IMR-90 (cell line): ENCODE data around the gene ZNF408. TPM values are rescaled to one million over a fixed set of nuclear protein-coding genes. Genes with fewer than 3 reads are reported as not detected.

ENCODE experiments used
- ATAC-seq: fragments of 200-7000 bp; cut with Tn5 transposase; 2 replicates; pipeline ENCODE4 v1.9.1; 2020; ENCODE audit warnings: low read depth, mild to moderate bottlenecking, moderate library complexity
- BruUV-seq: library from RNA; stranded (reverse); fragments of 400-500 nt; replicated peaks from 2 replicates; lab custom pipeline; 2021; lab: Mats Ljungman, UMichigan
- CTCF ChIA-PET: fragments of 300-600 bp; formaldehyde crosslinking; extraction: SDS; loops from one replicate; lab custom pipeline; 2021; ENCODE audit warnings: antibody characterized with exemption; lab: Yijun Ruan, JAX
- POLR2A ChIA-PET: fragments of 300-600 bp; sonication (Branson Sonifier 250); formaldehyde crosslinking; loops from one replicate; lab custom pipeline; 2022; ENCODE audit warnings: antibody characterized with exemption; ENCODE audit not compliant: unreplicated experiment; lab: Charles Lee
- DNase-seq: peaks from one replicate; pipeline ENCODE4 v3.0.0; 2013
- H2AFZ ChIP-seq: replicated peaks from 2 replicates; pipeline ENCODE3; 2013; ENCODE audit warnings: low read length, mild to moderate bottlenecking; ENCODE audit not compliant: poor library complexity
- H2AK5ac ChIP-seq: 2 replicates; pipeline ENCODE4 v1.6.1; 2013; ENCODE audit warnings: low read depth, low read length, inconsistent platforms
- H2AK9ac ChIP-seq: replicated peaks from 2 replicates; pipeline ENCODE3; 2013; ENCODE audit warnings: mild to moderate bottlenecking, low read depth, low read length, moderate library complexity; ENCODE audit not compliant: poor library complexity
- H2BK120ac ChIP-seq: 2 replicates; pipeline ENCODE4 v1.6.1; 2013; ENCODE audit warnings: low read depth, low read length, inconsistent platforms
- H2BK15ac ChIP-seq: 3 replicates; pipeline ENCODE4 v1.6.1; 2013; ENCODE audit warnings: low read depth, low read length, inconsistent platforms
- H2BK20ac ChIP-seq: 2 replicates; pipeline ENCODE4 v1.6.1; 2013; ENCODE audit warnings: low read depth, mild to moderate bottlenecking, inconsistent platforms, low read length, moderate library complexity
- H2BK5ac ChIP-seq: 2 replicates; pipeline ENCODE4 v1.6.1; 2013; ENCODE audit warnings: mild to moderate bottlenecking, low read depth, low read length, inconsistent platforms; ENCODE audit not compliant: poor library complexity, severe bottlenecking
- H3K14ac ChIP-seq: replicated peaks from 2 replicates; pipeline ENCODE4 v1.6.1; 2013; ENCODE audit warnings: low read depth, low read length, inconsistent platforms
- H3K18ac ChIP-seq: 2 replicates; pipeline ENCODE4 v1.6.1; 2013; ENCODE audit warnings: low read depth, low read length, control low read depth
- H3K23ac ChIP-seq: 2 replicates; pipeline ENCODE4 v1.6.1; 2013; ENCODE audit warnings: low read depth, low read length, inconsistent platforms
- H3K27ac ChIP-seq: 2 replicates; pipeline ENCODE4 v1.5.1; 2013; ENCODE audit warnings: mild to moderate bottlenecking, control low read depth, low read length; ENCODE audit not compliant: insufficient read depth
- H3K27me3 ChIP-seq: 2 replicates; pipeline ENCODE4 v1.6.1; 2013; ENCODE audit warnings: low read length; ENCODE audit not compliant: control insufficient read depth, insufficient read depth
- H3K36me3 ChIP-seq: 2 replicates; pipeline ENCODE4 v1.6.1; 2013; ENCODE audit warnings: low read length, mixed read lengths; ENCODE audit not compliant: control insufficient read depth, insufficient read depth
- H3K4ac ChIP-seq: 2 replicates; pipeline ENCODE4 v1.6.1; 2013; ENCODE audit warnings: low read depth, low read length, inconsistent platforms
- H3K4me1 ChIP-seq: 2 replicates; pipeline ENCODE4 v1.6.1; 2013; ENCODE audit warnings: low read length, mixed read lengths; ENCODE audit not compliant: control insufficient read depth, insufficient read depth
- H3K4me2 ChIP-seq: 2 replicates; pipeline ENCODE4 v1.6.1; 2013; ENCODE audit warnings: low read depth, mild to moderate bottlenecking, control low read depth, low read length, moderate library complexity
- H3K4me3 ChIP-seq: 2 replicates; pipeline ENCODE4 v1.5.1; 2013; ENCODE audit warnings: low read depth, mild to moderate bottlenecking, control low read depth, low read length, moderate library complexity; ENCODE audit not compliant: insufficient read depth
- H3K56ac ChIP-seq: 2 replicates; pipeline ENCODE4 v1.6.1; 2013; ENCODE audit warnings: low read length, inconsistent platforms; ENCODE audit not compliant: insufficient read depth; ENCODE audit errors: extremely low read depth
- H3K79me1 ChIP-seq, 2 experiments: 2 replicates each; pipeline ENCODE4 v1.6.1; 2013; ENCODE audit warnings: low read length in 2 of 2, inconsistent platforms in 1 of 2, low read depth in 1 of 2
- H3K9ac ChIP-seq: 2 replicates; pipeline ENCODE4 v1.6.1; 2013; ENCODE audit warnings: low read depth, low read length, control low read depth
- H3K9me1 ChIP-seq: 2 replicates; pipeline ENCODE4 v1.6.1; 2013; ENCODE audit warnings: low read length, inconsistent platforms; ENCODE audit not compliant: insufficient read depth
- H3K9me3 ChIP-seq: 2 replicates; pipeline ENCODE4 v1.6.1; 2013; ENCODE audit warnings: low read length; ENCODE audit not compliant: control insufficient read depth, insufficient read depth
- H4K20me1 ChIP-seq: 2 replicates; pipeline ENCODE4 v1.6.1; 2013; ENCODE audit warnings: low read length, inconsistent platforms; ENCODE audit not compliant: insufficient read depth
- H4K5ac ChIP-seq: 2 replicates; pipeline ENCODE4 v1.6.1; 2013; ENCODE audit warnings: mild to moderate bottlenecking, low read depth, low read length, control low read depth
- H4K8ac ChIP-seq, 2 experiments: 2 replicates each; pipeline ENCODE4 v1.6.1; 2013; ENCODE audit warnings: low read depth in 2 of 2, low read length in 2 of 2, control low read depth in 1 of 2, inconsistent platforms in 1 of 2
- H4K91ac ChIP-seq: 2 replicates; pipeline ENCODE4 v1.6.1; 2013; ENCODE audit warnings: low read depth, low read length, inconsistent platforms; ENCODE audit not compliant: insufficient read depth
- MAZ ChIP-seq: IDR thresholded peaks from 2 replicates; pipeline ENCODE4 v1.6.1; 2012; ENCODE audit warnings: low read depth, mild to moderate bottlenecking, low read length, improper control_type of control experiment, moderate library complexity, borderline replicate concordance
- POLR2A ChIP-seq: IDR thresholded peaks from 2 replicates; pipeline ENCODE4 v1.6.1; 2012; ENCODE audit warnings: mild to moderate bottlenecking, low read depth, low read length
- WGBS, 2 experiments: methylation state at CpG; one replicate each; pipeline versions ENCODE4 v1.1.5 to v1.1.7; 2013; ENCODE audit warnings: missing lambda C conversion rate in 2 of 2; ENCODE audit not compliant: insufficient read length in 1 of 2; ENCODE audit errors: extremely low coverage in 2 of 2; 5-methylcytosine and 5-hydroxymethylcytosine counted together
- dilution Hi-C: fragments of 300-500 bp; cut with HindIII; formaldehyde crosslinking; loops from one replicate; pipeline ENCODE4 v1.14.3; 2018; ENCODE audit warnings: low sequenced_read_pairs; ENCODE audit not compliant: unreplicated experiment
- in situ Hi-C: fragments of 300-500 bp; cut with MboI; formaldehyde crosslinking; loops from 3 replicates; pipeline ENCODE4 v1.14.3; 2019; ENCODE audit warnings: low sequenced_read_pairs, inconsistent platforms, mixed read lengths
- intact Hi-C: fragments of 100-400 bp; cut with micrococcal nuclease; formaldehyde crosslinking; loops from 2 replicates; pipeline ENCODE4 v1.10.0; 2022
- polyA plus RNA-seq, 3 experiments: library from polyadenylated mRNA; depleted of rRNA; stranded (reverse); fragments of >200 nt; gene quantifications; 2 replicates each; pipeline ENCODE4 v1.2.3, GENCODE V29; 2012; ENCODE audit warnings: low replicate concordance in 1 of 3
- total RNA-seq: library from RNA; depleted of rRNA; stranded (reverse); fragments of >200 nt; gene quantifications from 2 replicates; pipeline ENCODE4 v1.2.3, GENCODE V29; 2012

ZNF408 gene
- total and polyA plus RNA-seq, 2 of the 4 experiments (the other 2 are of a cell fraction): 9.5 to 11.1 TPM

- H3K18ac ChIP-seq: peak overlapping the region; percentile 93
- WGBS, 2 experiments: 14% methylated on average over 4 of the region's 15 CpGs; no CpG with 5 or more reads in 1 of the 2 experiments
- in situ Hi-C loops: no loop called here
- peaks cover 15 to 38% of the 10 kb centered on the region in 2 experiments for H3K79me1 ChIP-seq
- H3K14ac ChIP-seq: peak overlapping the region; percentile 85
- H3K27me3 ChIP-seq: no peaks in the 10 kb centered on the region
- dilution Hi-C loops: no loop called here
- H3K27ac ChIP-seq: peak overlapping the region; percentile 94
- H2BK15ac ChIP-seq: peak overlapping the region; percentile 80; the same call in 2 of the 3 replicates
- peak overlapping the region; percentile 53 for H3K4me2 ChIP-seq
- ATAC-seq (peak; percentile 85), DNase-seq (peak; percentile 91)
- no TSS peak for BruUV-seq
- peaks cover 6% of the 10 kb centered on the region; the same call in 1 of the 2 replicates for H4K20me1 ChIP-seq
- peak overlapping the region; percentile 85 for H2AK5ac ChIP-seq
- ChIA-PET CTCF (interaction anchor here (0.6 to 1.0 kb wide), 2 partner anchors 38 to 81 kb away, joined by 3 read pairs; no protein-coding TSS in a partner anchor), POLR2A (interaction anchor here (0.7 kb wide), 1 partner anchor 38 kb away, joined by 5 read pairs; no protein-coding TSS in a partner anchor)
- H3K4ac ChIP-seq: peak overlapping the region; percentile 83
- peak overlapping the region; percentile 79 for H2AK9ac ChIP-seq
- H3K4me1 ChIP-seq: peaks cover 18% of the 10 kb centered on the region
- TF ChIP-seq MAZ (no peak), POLR2A (peak; percentile 47; the same call in 1 of the 2 replicates)
- peak overlapping the region; percentile 95 for H4K5ac ChIP-seq
- H2BK20ac ChIP-seq: peak overlapping the region; percentile 40; the same call in 1 of the 2 replicates
- H2BK120ac ChIP-seq: peak overlapping the region; percentile 77
- H2AFZ ChIP-seq: peak overlapping the region; percentile 52
- H3K9me3 ChIP-seq: no peaks in the 10 kb centered on the region
- intact Hi-C loops: loop anchor here (10.0 kb wide), 1 partner anchor 302 kb away; the partner anchor contains the start of gene MDK
- H3K9me1 ChIP-seq: peaks cover 22% of the 10 kb centered on the region
- no peak overlapping the region for H3K4me3 ChIP-seq
- peak overlapping the region; percentile 64 for H3K9ac ChIP-seq
- H4K8ac ChIP-seq: peak overlapping the region; percentile 60 to 85
- H4K91ac ChIP-seq: peak overlapping the region; percentile 78
- H3K23ac ChIP-seq: peak overlapping the region; percentile 51; the same call in 1 of the 2 replicates
- H3K36me3 ChIP-seq: peaks cover 46% of the 10 kb centered on the region
- peak overlapping the region; percentile 94 for H2BK5ac ChIP-seq
- 0 out of 2 replicates have a peak overlapping the region, but pooled peaks have one; percentile 39 for H3K56ac ChIP-seq
Measured at GRCh38 chr11:46686886-46687795, 13.7 kb upstream of the ZNF408 start.
